M059J (cell line): ENCODE data around the gene ANKRD6. TPM values are rescaled to one million over a fixed set of nuclear protein-coding genes. Genes with fewer than 3 reads are reported as not detected.

Experiments used
- DNase-seq: peaks from one replicate; pipeline ENCODE4 v3.0.0-alpha.2; 2012; ENCODE audit warnings: low read depth
- total RNA-seq: library from RNA; depleted of rRNA; stranded (reverse); fragments of >200 nt; shearing (Covaris generic); gene quantifications from 2 replicates; pipeline ENCODE4 v1.2.3, GENCODE V29; 2014

ANKRD6 gene
- total RNA-seq, 1 experiment from 2014 or later = 0.57 TPM

DNA sequence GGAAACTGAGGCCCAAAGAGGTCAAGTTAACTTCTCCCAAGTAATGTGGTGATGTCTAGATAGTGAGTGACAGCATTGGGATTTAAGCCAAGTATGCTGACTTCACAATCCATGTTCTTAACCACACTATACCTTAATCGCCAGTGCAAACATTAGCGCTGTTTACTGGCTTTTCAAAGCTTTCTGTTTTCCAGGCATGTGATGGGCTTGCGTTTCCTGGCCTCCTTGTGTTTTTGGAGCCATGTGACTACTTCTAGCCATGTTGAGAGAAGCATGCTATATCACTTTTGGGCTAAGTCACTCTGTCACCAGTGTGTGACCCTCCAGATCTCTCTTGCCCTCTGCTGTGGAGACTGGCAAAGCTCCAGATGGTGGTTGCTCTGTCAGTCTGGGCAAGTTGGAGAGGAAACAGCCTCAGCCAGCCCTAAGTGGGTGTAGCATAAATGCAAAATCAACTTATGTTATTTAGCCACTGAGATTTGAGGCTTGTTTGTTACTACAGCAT lies 76.9 kb downstream of the ANKRD6 start:
- DNase-seq = no peak

DNA sequence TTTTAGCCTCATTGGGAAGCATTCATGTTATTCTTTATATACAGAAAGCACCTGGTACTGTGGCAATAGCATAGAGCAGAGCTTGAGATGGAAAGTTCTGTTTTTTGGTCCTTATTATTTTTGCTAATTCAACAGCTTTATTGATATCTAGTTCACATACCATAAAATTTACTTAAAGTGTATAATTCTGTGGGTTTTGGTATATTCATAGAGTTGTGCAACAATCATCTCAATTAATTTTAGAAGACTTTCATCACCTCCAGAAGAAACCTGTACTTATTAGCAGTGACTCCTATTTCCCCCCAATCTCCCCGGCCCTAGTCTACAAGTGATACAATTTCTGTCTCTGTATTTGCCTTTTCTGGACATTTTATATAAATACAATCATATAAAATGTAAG lies 77.4 kb downstream of the ANKRD6 start:
- no peak for DNase-seq

DNA sequence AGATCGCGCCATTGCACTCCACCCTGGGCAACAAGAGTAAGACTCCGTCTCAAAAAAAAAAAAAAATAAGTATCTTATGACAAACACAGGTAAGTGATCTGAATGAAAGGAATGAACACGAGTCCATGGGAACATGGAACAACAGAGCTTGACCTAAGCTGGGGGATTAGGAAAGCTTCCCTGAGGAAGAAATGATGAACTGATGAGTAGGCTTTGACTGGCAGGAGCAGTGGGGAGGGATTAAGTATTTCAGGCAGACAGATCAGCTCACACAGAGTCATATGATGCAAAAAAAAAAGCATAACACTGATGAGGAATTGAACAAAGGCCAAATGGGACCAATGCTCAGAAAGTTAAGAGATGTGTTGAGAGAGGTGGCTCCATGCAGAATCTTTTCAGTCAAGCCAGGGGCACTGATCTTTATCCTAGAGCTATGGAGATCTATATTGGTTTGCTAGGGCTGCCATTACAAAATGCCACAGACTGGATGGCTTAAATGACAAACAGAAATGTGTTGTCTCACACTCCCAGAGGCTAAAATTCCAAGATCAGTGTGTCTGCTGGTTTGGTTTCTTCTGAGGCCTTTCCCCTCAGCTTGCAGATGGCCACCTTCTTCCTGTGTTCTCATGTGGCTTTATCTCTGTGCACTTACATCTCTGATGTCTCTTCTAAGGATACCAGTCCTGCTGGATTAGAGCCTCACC lies 85.6 kb downstream of the ANKRD6 start:
- no peak for DNase-seq

DNA sequence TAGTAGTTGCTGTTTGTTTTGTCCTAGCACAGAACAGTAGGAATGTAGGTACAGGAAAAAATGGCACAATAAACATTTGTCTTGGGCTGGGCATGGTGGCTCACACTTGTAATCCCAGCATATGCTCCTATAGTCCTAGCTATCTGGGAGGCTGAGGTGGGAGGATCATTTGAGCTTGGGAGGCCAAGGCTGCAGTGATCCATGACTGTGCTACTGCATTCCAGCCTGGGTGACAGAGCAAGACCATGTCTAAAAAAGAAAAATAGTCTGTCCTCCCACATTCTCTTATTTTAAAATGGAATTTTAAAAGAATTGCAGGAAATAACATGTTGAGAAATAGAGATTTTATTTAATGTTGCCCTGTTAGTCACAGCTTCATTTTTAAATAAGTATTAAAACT lies 87.8 kb downstream of the ANKRD6 start:
- DNase-seq = no peak

DNA sequence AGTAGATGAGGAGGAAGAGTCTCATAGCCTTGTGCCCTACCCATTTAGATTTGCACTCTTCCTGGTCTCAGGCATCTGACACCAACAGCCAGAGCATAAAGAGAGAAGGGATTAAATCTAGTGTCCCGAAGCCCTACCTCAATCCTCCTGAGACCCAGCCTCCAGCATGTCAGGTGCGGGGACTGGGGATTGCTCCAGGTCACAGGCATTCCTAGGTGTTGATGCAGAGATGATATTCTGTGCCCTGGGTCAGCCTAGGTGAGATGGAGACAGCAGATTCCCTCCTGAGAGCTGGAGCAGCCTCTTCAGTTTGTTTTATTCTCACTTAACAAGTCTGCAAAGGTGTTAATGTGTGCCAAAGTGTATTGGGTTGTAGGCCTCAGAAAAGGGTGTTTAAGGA lies 89.8 kb downstream of the ANKRD6 start:
- DNase-seq = no peak

DNA sequence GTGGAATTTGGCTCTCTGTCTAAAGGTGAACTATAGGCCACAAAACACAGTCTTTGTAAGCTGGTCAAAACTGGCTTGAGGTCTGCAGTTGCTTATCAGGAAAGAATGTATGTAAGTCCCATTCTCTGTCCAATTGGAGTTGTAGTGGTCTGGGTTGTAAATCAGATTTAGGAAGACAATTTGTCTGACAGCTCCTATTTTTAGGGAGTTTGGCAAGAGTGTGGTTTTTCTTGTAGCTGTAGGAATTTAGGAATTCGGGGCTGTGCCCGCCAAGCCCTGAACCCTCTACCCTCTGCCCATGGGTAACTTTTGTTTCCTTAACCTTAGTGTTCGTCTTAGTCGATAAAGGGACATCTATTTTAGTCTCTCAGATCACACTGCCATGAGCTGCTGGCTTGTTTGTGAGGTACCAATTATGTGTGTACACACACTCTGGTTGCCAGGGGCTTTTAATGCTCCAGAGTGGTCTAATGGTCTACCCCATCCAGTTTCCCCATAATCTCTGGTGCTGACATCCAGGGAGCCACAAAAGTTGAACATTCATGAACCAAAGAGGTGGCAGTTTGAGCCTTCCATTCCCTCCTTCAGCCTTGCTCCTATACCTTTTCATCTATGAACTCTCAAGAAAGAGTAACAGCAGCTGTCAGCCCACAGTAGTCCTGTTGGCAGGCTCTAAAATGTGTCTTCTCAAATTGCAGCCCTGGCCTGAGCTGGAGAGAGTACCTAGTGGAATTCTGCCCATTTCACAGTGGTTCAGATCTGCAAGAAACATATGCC lies 93.0 kb downstream of the ANKRD6 start:
- DNase-seq = no peak

DNA sequence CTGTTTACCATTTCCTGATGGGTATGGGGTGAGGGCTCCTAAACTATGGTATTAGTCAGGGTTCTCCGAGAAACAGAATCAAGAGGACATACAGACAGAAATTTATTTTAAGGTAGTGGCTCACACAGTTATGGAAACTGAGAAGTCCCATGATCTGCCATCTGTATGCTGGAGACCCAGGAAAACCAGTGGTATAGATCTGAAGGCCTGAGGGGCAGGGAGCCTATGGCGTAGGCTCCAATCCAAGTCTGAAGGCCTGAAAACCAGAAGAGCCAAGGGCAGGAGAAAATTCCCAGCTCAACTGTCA lies 93.6 kb downstream of the ANKRD6 start:
- no peak for DNase-seq

DNA sequence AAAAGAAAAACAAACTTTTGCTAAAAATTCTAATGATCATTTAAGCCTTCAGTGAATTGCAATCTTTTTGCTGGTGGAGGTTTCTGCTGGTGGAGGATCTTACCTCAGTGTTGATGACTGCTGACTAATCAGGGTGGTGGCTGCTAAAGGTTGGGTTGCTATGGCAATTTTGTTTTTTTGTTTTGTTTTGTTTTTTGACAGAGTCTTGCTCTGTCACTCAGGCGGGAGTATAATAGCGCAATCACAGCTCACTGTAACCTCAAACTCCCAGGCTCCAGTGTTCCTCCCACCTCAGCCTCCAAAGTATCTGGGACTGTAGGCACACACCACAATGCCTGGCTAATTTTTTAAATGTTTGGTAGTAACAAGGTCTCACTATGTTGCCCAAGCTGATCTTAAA lies 94.7 kb downstream of the ANKRD6 start:
- DNase-seq = peak; percentile 18

DNA sequence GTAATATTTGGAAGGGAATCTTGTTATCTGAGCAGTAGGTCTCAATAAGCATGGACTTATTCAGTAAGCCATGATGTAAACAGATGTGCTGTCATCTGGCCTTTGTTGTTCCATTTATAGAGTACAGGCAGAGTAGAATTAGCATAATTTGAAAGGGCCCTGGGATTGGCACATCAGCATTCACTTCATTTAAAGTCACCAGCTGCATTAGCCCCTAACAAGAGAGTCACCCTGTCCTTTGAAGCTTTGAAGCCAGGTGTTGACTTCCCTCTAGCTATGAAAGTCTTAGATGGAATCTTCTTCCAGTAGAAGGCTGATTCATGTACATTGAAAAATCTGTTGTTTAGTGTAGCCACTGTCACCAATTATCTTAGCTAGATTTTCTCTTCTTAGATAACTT lies 95.9 kb downstream of the ANKRD6 start:
- DNase-seq = no peak

DNA sequence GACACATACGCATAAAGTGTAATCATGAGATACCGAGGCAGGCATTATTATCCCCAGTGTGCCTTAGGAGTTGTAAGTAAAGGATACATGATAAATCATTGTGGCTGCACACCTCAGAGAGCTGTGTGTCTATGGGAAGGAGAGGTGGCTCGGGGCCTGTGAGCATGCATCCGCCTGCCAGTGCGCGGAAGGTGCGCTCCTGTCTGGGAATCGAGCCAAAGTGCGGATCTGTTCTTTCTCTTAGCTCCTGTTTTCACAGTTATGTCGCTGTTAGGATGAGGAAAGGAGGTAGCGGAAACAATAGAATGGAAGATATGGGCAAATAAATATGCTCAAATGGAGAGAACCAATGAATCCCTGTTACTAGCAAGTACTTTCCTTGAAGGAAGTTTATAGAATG lies 98.0 kb downstream of the ANKRD6 start:
- DNase-seq = no peak

DNA sequence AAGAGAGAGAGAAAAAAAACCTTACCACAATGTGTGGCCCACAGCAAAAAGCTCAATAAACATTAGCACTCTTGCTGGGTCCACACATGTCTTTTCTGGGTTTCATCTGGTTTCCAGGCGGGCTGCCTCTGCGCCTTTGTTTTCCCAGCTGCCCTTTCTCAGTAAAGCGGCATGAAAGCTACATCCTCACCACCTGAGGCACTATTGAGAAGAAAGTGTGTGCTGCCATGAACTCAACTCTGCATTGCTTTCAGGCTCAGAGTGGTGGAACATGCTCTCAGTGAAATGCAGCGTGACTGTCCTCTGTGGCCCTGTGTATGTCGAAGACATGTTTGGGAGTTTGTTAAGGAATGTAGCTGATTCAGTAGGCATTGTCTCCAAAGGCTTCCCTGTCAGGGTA lies 103.3 kb downstream of the ANKRD6 start:
- DNase-seq = no peak

DNA sequence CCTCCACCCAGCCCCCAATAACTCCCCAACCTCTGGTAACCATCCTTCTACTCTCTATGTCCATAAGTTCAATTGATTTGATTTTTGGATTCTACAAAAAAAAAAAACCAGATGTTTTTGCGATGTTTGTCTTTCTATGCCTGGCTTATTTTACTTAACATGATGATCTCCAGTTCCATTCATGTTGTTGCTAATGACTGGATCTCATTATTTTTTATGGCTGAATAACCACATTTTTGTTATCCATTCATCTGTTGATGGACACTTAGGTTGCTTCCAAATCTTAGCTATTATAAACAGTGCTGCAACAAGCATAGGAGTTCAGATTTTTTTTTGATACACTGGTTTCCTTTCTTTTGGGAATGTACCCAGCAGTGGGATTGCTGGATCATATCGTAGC lies 106.8 kb downstream of the ANKRD6 start:
- no peak for DNase-seq

DNA sequence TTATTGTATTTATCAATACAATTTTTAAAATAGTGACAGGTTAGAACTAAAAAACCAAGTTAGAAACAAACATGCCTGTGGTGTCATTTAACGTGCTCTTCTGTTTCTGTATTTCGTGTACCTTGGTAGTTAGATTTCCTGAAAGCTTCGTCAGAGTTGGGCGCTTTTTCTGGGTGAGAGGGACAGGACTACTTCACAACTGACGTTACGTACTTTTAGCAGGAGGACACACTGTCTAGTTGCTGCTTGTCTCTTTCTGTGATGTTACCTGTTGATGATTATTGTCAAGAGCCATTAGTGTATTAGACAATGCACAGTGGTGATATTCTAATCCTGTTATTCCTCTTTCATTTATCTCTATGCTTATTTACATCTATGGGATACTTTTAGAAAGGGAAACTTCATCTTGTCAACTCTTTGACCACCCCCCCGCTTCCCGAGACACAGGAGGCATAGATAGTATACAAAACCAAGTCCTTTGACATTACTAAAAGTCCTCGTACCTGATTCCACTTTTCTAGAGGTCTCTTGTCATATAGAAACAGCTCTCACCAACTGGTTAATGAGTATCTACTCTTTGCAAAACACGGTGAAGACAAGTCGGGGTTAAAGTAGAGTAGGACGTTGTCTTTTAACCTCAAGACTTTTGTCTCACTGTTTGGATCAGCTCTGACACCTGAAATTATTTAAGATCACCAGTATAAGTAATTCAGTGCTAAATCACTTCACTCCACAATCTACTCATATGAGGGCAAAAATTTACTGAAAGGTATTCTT lies 109.3 kb downstream of the ANKRD6 start:
- no peak for DNase-seq

DNA sequence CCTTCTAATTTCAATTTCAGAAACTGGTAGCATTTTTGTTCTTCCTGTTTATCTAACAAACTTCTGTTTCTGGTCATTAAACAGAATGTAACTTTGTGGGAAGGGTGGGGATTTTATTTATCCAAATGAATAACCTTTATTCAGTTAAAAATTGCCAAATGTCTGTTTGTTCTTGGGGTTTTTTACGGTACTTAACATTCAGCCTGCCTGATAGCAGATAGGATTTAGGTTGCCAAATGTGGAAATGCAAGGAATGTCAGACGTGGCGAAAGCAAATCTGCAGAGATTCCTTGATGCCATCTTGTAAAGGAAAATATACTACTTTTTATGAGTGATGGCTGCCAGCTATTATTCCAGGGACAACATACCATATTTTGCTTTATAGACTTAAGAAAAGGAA lies 109.9 kb downstream of the ANKRD6 start:
- DNase-seq = no peak

DNA sequence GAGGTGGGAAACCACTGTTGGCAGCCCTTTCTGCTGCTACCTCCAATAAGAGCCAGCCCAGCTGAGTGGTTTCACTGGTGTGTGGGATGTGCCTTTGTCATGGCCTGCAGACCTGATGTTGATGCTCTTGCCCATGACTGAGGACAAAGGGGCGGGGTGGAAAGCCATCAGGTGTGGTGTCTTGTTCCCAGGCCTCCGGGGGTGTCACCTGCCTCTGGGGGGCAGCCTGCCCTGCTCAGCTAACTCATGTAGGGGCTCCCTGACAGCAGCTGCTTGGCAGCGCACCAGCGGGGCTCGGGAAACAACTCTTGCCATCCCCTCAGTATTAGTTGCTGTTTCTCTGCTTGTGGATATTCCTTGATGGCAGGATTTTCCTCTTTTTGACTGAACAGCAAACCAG lies 114.3 kb downstream of the ANKRD6 start:
- no peak for DNase-seq

DNA sequence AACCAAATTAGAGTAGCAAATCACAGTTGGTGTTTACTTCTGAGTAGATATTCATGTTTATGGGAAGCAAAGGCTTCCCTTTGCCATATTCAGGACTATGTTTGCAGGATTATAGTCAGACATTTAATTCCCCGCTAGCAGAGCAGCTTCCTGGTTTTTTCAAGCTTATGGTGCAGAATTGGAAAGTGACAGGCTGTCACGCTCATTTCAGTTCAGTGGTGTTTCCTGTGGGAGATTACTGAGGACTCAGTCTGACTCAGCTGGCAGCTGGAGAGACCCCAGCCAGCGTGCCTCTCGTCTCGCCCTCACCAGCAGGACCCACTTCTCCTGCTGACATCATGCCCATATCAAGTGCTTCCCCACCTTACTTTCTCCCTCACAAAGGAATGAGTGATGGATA lies 120.5 kb downstream of the ANKRD6 start:
- DNase-seq = no peak

DNA sequence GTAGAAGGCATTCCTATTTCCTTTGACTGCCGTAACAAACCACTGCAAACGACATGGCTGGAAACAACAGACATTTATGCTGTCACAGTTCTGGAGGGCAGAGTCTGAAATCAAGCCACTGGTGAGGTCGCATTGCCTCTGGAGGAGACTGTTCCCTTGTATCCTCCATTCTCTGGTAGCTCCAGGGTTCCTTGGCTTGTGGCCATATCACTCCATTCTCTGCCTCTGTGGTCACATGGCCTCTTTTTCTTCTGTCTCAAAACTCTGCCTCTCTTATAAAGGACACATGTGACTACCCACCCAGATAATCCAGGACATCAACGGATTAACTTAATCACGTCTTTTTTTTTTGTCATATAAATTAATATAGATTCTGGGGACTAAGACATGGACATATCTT lies 121.2 kb downstream of the ANKRD6 start:
- no peak for DNase-seq

DNA sequence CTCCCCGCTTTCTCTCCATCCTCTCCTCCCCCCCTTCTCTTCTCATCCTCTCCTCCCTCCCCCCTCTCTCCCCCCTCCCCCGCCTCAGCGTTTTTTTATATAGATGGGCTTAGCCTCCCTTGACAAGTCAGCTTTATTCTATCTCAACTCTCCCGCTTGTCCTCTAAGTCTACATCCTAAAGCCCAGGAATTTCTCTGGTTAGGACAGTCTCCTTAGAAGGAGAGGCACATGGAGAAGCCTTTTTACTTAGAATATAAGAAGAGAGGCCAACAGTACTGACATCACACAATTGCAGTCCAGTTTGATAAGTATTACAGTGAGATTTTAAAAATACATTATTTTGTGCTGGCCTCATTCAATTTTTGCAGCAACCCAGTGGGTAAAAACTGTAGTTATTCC lies 122.1 kb downstream of the ANKRD6 start:
- no peak for DNase-seq

DNA sequence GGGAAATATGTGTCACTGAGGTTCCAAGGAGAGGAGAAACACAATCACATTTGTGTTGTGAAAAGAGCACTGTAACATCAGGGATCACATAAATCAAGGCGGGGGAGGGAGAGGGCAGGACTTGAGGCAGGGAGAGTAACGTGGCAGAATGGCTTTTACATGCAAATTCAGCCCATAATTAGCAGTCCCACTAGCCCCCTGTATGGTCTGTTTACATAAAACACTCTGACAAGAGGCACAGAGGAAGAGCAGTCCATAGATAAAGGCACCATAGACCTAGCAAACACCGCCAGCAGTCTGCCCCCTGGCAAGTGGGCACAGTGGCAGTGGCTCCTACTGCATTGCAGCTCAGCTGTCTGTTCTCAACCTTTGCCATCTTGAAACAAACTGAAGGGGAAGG lies 122.9 kb downstream of the ANKRD6 start:
- DNase-seq = no peak

DNA sequence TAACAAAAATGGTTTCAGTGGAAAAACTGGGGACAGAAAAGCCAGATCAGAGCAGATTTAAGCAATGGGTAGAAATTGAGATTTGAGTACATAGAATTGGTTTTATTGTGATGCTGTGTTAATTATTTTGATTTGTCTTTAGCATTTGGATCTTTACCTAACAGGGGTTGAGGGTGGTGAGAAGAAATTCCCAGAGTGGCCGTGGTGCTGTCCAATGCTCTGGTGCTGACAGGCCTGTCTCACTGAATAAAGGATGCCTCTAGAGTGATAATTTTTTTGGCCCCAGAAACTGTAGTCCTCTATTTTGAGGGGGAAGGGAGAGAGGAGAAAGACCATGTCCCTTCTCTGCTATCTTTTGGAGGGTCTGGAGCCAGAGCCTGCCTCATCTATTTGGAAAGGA lies 126.5 kb downstream of the ANKRD6 start:
- DNase-seq = no peak

DNA sequence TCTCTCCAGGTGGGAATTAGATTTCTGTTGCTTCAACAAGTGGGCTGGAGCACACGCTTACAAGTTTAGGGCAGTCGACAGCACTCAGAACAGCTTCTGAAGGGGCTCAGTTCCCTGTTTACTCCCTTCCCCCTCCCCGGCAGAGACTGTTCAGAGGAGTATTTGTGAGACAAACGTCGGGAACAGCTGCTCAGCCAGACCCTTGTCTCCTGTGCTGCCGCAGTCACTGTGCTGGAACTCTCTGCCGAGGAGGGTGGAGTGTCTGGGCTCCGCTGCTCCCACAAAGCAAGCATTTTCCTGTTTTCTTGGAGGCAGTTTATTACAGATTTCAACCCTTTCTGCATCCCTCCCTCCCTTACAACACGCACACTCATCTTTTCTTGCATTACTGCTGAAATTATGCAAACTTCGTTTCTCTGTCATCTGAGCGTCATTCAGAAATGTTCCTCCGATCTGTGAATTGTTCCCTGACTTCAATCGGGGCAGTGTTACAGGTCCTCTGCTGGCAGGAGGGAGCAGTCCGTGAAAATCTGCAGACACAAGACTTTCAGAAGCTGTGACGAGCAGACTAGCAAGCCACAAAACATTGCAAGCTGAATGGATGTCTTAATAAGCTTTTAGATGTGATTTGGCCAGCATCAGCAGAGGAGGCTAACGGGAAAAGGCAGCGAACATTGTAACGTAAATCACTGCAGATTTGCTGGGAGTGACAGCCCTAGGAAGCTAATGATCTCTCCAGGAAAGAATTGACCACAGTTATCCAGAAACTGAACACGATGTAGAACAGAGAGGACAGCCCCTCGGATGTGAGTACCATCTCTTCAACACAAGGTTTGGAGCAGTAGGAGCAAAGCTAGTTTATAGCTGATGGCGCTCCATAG lies 129.4 kb downstream of the ANKRD6 start:
- no peak for DNase-seq

DNA sequence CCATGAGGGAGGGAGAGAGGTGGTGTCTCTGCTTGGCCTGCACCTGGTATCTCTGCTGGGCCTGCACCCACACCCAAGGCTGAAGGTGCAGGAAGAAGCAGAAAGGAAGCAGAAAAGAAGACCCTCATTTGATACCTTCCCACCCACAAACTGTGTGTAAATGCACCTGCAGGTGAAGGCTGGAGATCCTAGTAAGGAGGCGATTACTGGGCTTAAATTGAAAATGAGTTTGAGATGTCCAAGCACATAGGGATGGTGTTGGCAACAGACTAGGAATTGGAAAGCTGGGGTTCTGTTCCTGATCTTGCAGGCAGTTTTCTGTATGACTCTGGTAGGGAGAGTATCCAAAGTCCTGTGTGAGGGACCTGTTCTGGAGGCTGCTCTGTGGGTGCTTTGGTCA lies 130.9 kb downstream of the ANKRD6 start:
- no peak for DNase-seq
